Measurements from ENCODE around the gene CMSS1. TPM values are rescaled to one million over a fixed set of nuclear protein-coding genes. Genes with fewer than 3 reads are reported as not detected.

The CMSS1 gene
- total and polyA plus RNA-seq, 7 experiments from 2014 or later, result 14.9 to 47.7 (median 18.4) TPM

DNA sequence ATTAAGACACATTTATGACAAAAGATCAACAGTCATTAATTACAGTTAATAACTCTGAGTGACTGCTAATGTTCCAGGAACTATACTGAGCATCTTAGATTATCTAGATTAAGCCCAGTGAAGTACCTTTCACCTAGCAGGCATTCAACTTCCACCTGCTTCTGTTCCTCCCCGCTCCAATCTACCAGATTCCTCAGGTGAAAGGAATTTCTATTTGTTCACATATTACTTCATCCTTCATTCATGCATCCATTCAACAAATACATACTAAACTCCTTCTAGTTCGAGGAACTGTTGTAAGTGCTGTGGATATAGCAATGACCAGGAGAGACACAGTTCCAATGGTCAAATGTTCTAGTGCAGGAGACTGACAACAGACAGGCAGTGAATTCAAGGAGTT lies 157.3 kb downstream of the CMSS1 start:
- no peaks in the 10 kb centered on the region for H3K4me1 ChIP-seq (ENCODE audit: control insufficient read depth in 2 of 2, insufficient read depth in 2 of 2, low read length in 2 of 2)
- no peak overlapping the region for H3K4me3 Mint-ChIP-seq
- ATAC-seq (no peak), DNase-seq (no peak)
- H3K27me3 Mint-ChIP-seq, result no peaks in the 10 kb centered on the region
- no peaks in the 10 kb centered on the region for H3K9me3 ChIP-seq (ENCODE audit: control insufficient read depth in 2 of 3, low read length in 3 of 3)
- CTCF ChIA-PET, result no interaction called here
- no peak overlapping the region for H3K27ac Mint-ChIP-seq
- H3K36me3 Mint-ChIP-seq, result peaks cover 4 to 37% (median 18%) of the 10 kb centered on the region in 5 donors
- no peak overlapping the region for H3K27ac ChIP-seq (ENCODE audit: low read depth, low read length)
- intact Hi-C loops (cut with micrococcal nuclease), result no loop called here
- no peak overlapping the region for H3K4me3 ChIP-seq (ENCODE audit: low read length)
- peaks cover 0 to 9% (median 2%) of the 10 kb centered on the region in 11 donors for H3K9me3 Mint-ChIP-seq
- no peaks in the 10 kb centered on the region for H3K27me3 ChIP-seq (ENCODE audit: control insufficient read depth in 2 of 2, insufficient read depth in 2 of 2, low read length in 2 of 2)
- POLR2A ChIA-PET, result no interaction called here
- no peaks in the 10 kb centered on the region for H3K36me3 ChIP-seq (ENCODE audit: control insufficient read depth in 2 of 3, insufficient read depth in 3 of 3, low read length in 3 of 3)
- H3K4me1 Mint-ChIP-seq, result peaks cover 0 to 9% (median 2%) of the 10 kb centered on the region in 7 donors

DNA sequence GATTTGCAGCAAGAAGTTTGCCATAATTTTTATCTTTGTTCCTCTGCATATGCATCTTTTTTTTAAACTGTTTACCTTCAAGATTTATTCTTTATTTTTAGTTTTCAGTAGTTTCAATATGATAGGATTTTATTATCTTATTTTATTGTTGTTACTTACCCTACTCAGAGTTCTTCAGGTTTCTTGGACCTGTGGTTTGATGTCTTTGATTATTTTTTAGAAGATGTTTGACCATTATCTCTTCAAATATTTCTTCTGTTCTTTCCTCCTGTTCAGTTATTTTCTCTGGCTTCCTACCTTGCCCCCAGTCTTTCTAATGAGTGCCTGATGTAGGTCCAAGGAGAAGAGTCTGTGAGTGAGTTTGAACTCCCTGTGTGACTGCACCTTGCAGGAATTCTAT lies 158.9 kb downstream of the CMSS1 start:
- Histone ChIP-seq H3K27ac (ENCODE audit: low read depth, low read length) (no peak overlapping the region), H3K4me3 (ENCODE audit: low read length) (no peak overlapping the region), H3K9me3 (ENCODE audit: control insufficient read depth in 2 of 3, low read length in 3 of 3) (no peaks in the 10 kb centered on the region), H3K36me3 (ENCODE audit: control insufficient read depth in 2 of 3, insufficient read depth in 3 of 3, low read length in 3 of 3) (no peaks in the 10 kb centered on the region), H3K4me1 (ENCODE audit: control insufficient read depth in 2 of 2, insufficient read depth in 2 of 2, low read length in 2 of 2) (no peaks in the 10 kb centered on the region), H3K27me3 (ENCODE audit: control insufficient read depth in 2 of 2, insufficient read depth in 2 of 2, low read length in 2 of 2) (no peaks in the 10 kb centered on the region)
- intact Hi-C loops (cut with micrococcal nuclease), result no loop called here
- ATAC-seq (no peak), DNase-seq (no peak)
- ChIA-PET POLR2A (no interaction called here), CTCF (no interaction called here)
- Mint-ChIP-seq H3K36me3 (peaks cover 3 to 34% (median 18%) of the 10 kb centered on the region in 5 donors), H3K27ac (no peak overlapping the region), H3K27me3 (no peaks in the 10 kb centered on the region), H3K4me1 (peaks cover 0 to 2% (median 0%) of the 10 kb centered on the region in 7 donors), H3K4me3 (no peak overlapping the region), H3K9me3 (peaks cover 0 to 9% (median 2%) of the 10 kb centered on the region in 11 donors)

DNA sequence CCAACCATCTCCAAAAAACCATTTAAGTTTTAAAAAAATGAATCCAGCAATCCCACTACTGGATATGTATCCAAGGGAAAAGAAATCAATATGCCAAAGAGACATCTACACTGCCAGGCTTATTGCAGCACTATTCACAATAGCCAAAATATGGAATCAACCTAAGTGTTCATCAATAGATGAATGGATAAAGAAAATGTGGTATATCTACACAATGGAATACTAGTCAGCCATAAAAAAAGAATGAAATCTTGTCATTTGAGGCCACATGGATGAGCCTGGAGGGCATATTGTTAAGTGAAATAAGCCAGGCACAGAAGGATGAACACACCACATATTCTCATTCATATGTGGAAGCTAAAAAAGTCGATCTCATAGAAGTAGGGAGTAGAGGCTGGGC lies 160.6 kb downstream of the CMSS1 start:
- intact Hi-C loops (cut with micrococcal nuclease), result no loop called here
- Mint-ChIP-seq H3K27me3 (no peaks in the 10 kb centered on the region), H3K36me3 (peaks cover 3 to 26% (median 18%) of the 10 kb centered on the region in 5 donors), H3K27ac (no peak overlapping the region), H3K4me1 (no peaks in the 10 kb centered on the region), H3K4me3 (no peak overlapping the region), H3K9me3 (peaks cover 0 to 9% (median 2%) of the 10 kb centered on the region in 11 donors)
- H3K27me3 ChIP-seq (ENCODE audit: control insufficient read depth in 2 of 2, insufficient read depth in 2 of 2, low read length in 2 of 2), result no peaks in the 10 kb centered on the region
- H3K27ac ChIP-seq (ENCODE audit: low read depth, low read length), result no peak overlapping the region
- DNase-seq (no peak), ATAC-seq (no peak)
- POLR2A ChIA-PET, result no interaction called here
- no peak overlapping the region for H3K4me3 ChIP-seq (ENCODE audit: low read length)
- H3K36me3 ChIP-seq (ENCODE audit: control insufficient read depth in 2 of 3, insufficient read depth in 3 of 3, low read length in 3 of 3), result no peaks in the 10 kb centered on the region
- CTCF ChIA-PET, result no interaction called here
- no peaks in the 10 kb centered on the region for H3K9me3 ChIP-seq (ENCODE audit: control insufficient read depth in 2 of 3, low read length in 3 of 3)
- H3K4me1 ChIP-seq (ENCODE audit: control insufficient read depth in 2 of 2, insufficient read depth in 2 of 2, low read length in 2 of 2), result no peaks in the 10 kb centered on the region

DNA sequence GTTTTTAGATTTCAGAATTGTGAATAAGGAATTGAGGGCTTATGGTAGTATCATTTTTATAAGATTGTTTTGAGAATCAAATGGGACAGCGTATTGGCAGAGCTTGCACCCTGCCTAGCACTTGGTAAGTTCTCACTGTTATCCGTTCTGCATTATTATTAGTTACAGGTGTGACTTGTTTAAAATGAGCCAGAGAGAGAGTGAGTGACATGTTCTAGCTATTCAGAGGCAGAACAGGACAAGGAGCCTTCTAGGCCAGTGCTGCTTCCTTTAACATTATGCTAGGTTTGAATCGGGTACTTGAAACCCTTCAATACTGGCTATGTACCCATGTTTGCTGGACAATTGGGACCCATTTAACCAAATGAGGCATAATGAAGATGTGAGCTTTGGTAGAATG lies 162.9 kb downstream of the CMSS1 start:
- no peak for ATAC-seq
- ChIA-PET CTCF (no interaction called here), POLR2A (no interaction called here)
- Histone ChIP-seq H3K9me3 (ENCODE audit: control insufficient read depth in 2 of 3, low read length in 3 of 3) (no peaks in the 10 kb centered on the region), H3K27me3 (ENCODE audit: control insufficient read depth in 2 of 2, insufficient read depth in 2 of 2, low read length in 2 of 2) (no peaks in the 10 kb centered on the region), H3K36me3 (ENCODE audit: control insufficient read depth in 2 of 3, insufficient read depth in 3 of 3, low read length in 3 of 3) (no peaks in the 10 kb centered on the region), H3K4me3 (ENCODE audit: low read length) (no peak overlapping the region), H3K4me1 (ENCODE audit: control insufficient read depth in 2 of 2, insufficient read depth in 2 of 2, low read length in 2 of 2) (no peaks in the 10 kb centered on the region), H3K27ac (ENCODE audit: low read depth, low read length) (no peak overlapping the region)
- no peak overlapping the region for H3K4me3 Mint-ChIP-seq
- no peaks in the 10 kb centered on the region for H3K4me1 Mint-ChIP-seq
- H3K36me3 Mint-ChIP-seq, result peaks cover under 1 to 28% (median 16%) of the 10 kb centered on the region in 5 donors
- H3K9me3 Mint-ChIP-seq, result peaks cover 0 to 9% (median 2%) of the 10 kb centered on the region in 11 donors
- H3K27me3 Mint-ChIP-seq, result no peaks in the 10 kb centered on the region
- no peak for DNase-seq
- no peak overlapping the region for H3K27ac Mint-ChIP-seq
- intact Hi-C loops (cut with micrococcal nuclease), result no loop called here

GRCh38 chr3:99981138-99981537 lies 163.5 kb downstream of the CMSS1 start:
- CTCF ChIA-PET, result no interaction called here
- Mint-ChIP-seq H3K36me3 (peaks cover 0 to 28% (median 15%) of the 10 kb centered on the region in 5 donors), H3K4me3 (no peak overlapping the region), H3K9me3 (peaks cover 0 to 9% (median 2%) of the 10 kb centered on the region in 11 donors), H3K27ac (no peak overlapping the region), H3K4me1 (no peaks in the 10 kb centered on the region), H3K27me3 (no peaks in the 10 kb centered on the region)
- no peak overlapping the region for H3K4me3 ChIP-seq (ENCODE audit: low read length)
- DNase-seq, result no peak
- H3K4me1 ChIP-seq (ENCODE audit: control insufficient read depth in 2 of 2, insufficient read depth in 2 of 2, low read length in 2 of 2), result no peaks in the 10 kb centered on the region
- no peaks in the 10 kb centered on the region for H3K36me3 ChIP-seq (ENCODE audit: control insufficient read depth in 2 of 3, insufficient read depth in 3 of 3, low read length in 3 of 3)
- no peaks in the 10 kb centered on the region for H3K27me3 ChIP-seq (ENCODE audit: control insufficient read depth in 2 of 2, insufficient read depth in 2 of 2, low read length in 2 of 2)
- POLR2A ChIA-PET, result no interaction called here
- intact Hi-C loops (cut with micrococcal nuclease), result no loop called here
- no peak for ATAC-seq
- H3K9me3 ChIP-seq (ENCODE audit: control insufficient read depth in 2 of 3, low read length in 3 of 3), result no peaks in the 10 kb centered on the region
- no peak overlapping the region for H3K27ac ChIP-seq (ENCODE audit: low read depth, low read length)

DNA sequence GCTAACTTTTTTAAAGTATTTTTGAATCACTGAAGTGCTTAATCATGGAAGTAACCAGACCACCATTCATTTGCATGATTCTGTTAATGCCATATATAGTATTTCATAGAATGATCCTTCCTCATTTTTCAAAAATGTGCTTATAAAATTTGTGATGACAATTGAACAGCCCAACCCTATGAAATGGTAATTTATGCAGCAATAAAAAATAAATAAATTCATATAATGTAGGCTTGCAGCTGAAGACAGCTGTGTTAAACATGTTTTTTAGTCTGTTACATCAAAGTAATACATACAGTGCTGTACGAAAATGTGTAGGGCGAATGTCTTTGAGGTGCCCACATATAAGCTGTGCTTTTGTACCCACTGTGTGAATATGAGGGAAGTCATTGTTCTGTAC lies 165.0 kb downstream of the CMSS1 start:
- no peaks in the 10 kb centered on the region for H3K36me3 ChIP-seq (ENCODE audit: control insufficient read depth in 2 of 3, insufficient read depth in 3 of 3, low read length in 3 of 3)
- DNase-seq (no peak), ATAC-seq (no peak)
- peaks cover 0 to 2% (median 0%) of the 10 kb centered on the region in 11 donors for H3K9me3 Mint-ChIP-seq
- H3K4me3 Mint-ChIP-seq, result no peak overlapping the region
- no peaks in the 10 kb centered on the region for H3K9me3 ChIP-seq (ENCODE audit: control insufficient read depth in 2 of 3, low read length in 3 of 3)
- H3K4me3 ChIP-seq (ENCODE audit: low read length), result no peak overlapping the region
- H3K36me3 Mint-ChIP-seq, result peaks cover 2 to 20% (median 10%) of the 10 kb centered on the region in 5 donors
- POLR2A ChIA-PET, result no interaction called here
- CTCF ChIA-PET, result no interaction called here
- H3K27me3 ChIP-seq (ENCODE audit: control insufficient read depth in 2 of 2, insufficient read depth in 2 of 2, low read length in 2 of 2), result no peaks in the 10 kb centered on the region
- intact Hi-C loops (cut with micrococcal nuclease), result no loop called here
- H3K4me1 Mint-ChIP-seq, result no peaks in the 10 kb centered on the region
- no peaks in the 10 kb centered on the region for H3K4me1 ChIP-seq (ENCODE audit: control insufficient read depth in 2 of 2, insufficient read depth in 2 of 2, low read length in 2 of 2)
- no peaks in the 10 kb centered on the region for H3K27me3 Mint-ChIP-seq
- H3K27ac ChIP-seq (ENCODE audit: low read depth, low read length), result no peak overlapping the region
- no peak overlapping the region for H3K27ac Mint-ChIP-seq

DNA sequence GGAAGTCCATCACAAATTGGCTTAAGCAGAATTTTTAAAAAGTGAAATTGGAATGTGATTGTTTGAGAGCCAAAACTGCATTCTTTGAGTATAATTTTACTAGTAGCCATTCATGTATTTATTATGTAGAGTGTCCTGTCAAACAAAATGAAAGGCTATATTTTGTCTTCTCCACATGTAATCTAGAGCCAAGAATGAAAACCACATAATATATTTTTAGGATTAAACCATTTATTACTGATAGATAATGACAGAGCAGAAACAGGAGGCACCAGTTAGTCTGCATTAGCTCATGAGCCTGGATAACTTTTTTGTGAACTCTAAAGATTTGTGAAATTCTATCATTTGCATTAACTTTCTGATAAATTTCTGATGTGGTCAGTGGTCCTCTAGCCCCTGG lies 166.5 kb downstream of the CMSS1 start:
- ChIA-PET CTCF (no interaction called here), POLR2A (no interaction called here)
- Histone ChIP-seq H3K4me3 (ENCODE audit: low read length) (no peak overlapping the region), H3K36me3 (ENCODE audit: control insufficient read depth in 2 of 3, insufficient read depth in 3 of 3, low read length in 3 of 3) (no peaks in the 10 kb centered on the region), H3K27me3 (ENCODE audit: control insufficient read depth in 2 of 2, insufficient read depth in 2 of 2, low read length in 2 of 2) (no peaks in the 10 kb centered on the region), H3K4me1 (ENCODE audit: control insufficient read depth in 2 of 2, insufficient read depth in 2 of 2, low read length in 2 of 2) (no peaks in the 10 kb centered on the region), H3K27ac (ENCODE audit: low read depth, low read length) (no peak overlapping the region), H3K9me3 (ENCODE audit: control insufficient read depth in 2 of 3, low read length in 3 of 3) (no peaks in the 10 kb centered on the region)
- intact Hi-C loops (cut with micrococcal nuclease), result no loop called here
- Mint-ChIP-seq H3K27ac (no peak overlapping the region), H3K36me3 (peaks cover 2 to 25% (median 10%) of the 10 kb centered on the region in 5 donors), H3K4me3 (no peak overlapping the region), H3K27me3 (no peaks in the 10 kb centered on the region), H3K4me1 (peaks cover 0 to 5% (median 0%) of the 10 kb centered on the region in 7 donors), H3K9me3 (no peaks in the 10 kb centered on the region)
- DNase-seq (no peak), ATAC-seq (no peak)

Measured in naive thymus-derived CD4-positive, alpha-beta T cell (primary cell).